Measurements from ENCODE around the gene CHMP6.

The CHMP6 gene

DNA sequence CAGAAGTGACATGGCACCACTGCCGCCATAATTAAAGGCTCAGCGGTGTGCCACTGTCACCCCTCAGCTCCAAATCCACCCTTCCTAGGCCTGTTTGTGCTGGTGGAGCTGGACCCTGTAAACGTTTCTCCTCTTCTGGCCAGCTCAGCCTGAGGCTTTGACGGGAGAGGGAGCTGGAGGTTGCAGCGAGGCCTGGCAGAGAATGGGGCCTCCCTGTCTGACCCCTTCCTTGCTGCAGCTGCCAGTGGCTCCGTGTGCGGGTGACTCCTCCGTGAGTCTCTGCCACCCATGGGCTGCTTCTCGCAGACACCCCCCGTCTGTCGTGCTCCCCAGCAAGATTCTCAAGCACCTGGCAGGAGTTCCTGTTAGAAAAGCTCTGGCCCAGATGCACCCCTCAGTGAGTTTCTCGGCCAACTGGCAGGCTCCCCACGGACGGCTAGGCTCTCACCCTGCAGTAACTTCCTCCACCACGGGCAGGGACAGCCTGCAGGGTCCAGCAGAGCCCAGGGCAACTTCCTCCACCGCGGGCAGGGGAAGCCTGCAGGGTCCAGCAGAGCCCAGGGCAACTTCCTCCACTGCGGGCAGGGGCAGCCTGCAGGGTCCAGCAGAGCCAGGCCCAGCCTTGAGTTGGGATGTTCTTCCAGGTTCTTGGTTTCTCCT, 4.7 kb upstream of the CHMP6 start:
- Mint-ChIP-seq H3K27ac (peak overlapping the region; percentile 87), H3K9me3 (no peaks in the 10 kb centered on the region), H3K27me3 (peaks cover 39% of the 10 kb centered on the region), H3K36me3 (ENCODE audit: low read depth) (no peaks in the 10 kb centered on the region), H3K4me3 (peak overlapping the region; percentile 41), H3K4me1 (ENCODE audit: low read depth) (peaks cover 41% of the 10 kb centered on the region)
- intact Hi-C loops (cut with micrococcal nuclease): loop anchor here (10.0 kb wide), 1 partner anchor 412 kb away; no protein-coding TSS in a partner anchor

DNA sequence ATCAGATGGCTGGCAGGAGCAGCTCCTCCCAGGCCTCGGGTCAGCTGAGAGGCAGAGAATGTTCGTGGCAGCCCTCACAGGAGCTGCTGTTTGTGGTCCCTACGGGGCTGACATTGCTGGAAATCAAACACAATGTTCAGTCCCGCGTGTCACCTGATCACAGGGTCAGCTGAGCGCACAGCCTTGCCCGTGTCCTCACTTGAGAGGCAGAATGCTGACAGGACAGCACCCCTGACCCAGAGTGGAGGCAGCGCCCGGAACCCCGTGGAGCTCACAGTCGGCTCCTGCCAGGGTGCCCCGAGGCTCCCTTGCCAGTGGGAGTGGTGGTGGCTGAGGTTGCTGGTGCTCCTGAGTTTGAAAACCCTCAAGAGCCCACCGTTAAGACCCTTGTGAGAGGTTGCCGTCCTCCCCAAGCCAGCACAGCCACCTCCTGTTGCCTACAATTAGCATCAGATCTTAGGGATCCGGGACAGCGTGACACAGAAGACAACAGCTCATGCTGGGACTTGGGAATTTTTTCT, 3.6 kb upstream of the CHMP6 start:
- Mint-ChIP-seq H3K36me3 (ENCODE audit: low read depth) (no peaks in the 10 kb centered on the region), H3K27me3 (peaks cover 30% of the 10 kb centered on the region), H3K4me1 (ENCODE audit: low read depth) (peaks cover 43% of the 10 kb centered on the region), H3K4me3 (no peak overlapping the region), H3K9me3 (no peaks in the 10 kb centered on the region), H3K27ac (peak overlapping the region; percentile 87)
- intact Hi-C loops (cut with micrococcal nuclease): loop anchor here (10.0 kb wide), 1 partner anchor 413 kb away; no protein-coding TSS in a partner anchor

DNA sequence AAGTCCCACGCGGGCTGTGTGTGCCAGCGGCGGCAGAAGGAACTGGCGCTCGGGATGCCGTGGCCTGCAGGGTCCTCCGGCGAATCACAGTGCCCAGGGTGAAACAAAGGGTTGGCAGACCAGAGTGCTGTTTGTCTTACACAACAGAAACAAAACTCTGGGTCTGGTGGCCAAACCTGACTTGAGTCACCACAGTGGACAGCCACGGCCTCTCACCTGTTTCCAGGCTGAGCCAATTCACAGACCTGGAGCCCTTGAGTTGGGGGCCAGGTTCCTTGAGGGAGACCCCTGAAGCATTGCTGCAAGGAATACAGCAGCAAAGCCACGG, 2.1 kb upstream of the CHMP6 start:
- H3K9me3 Mint-ChIP-seq: no peaks in the 10 kb centered on the region
- no peak overlapping the region for H3K4me3 Mint-ChIP-seq
- peaks cover 55% of the 10 kb centered on the region for H3K4me1 Mint-ChIP-seq (ENCODE audit: low read depth)
- intact Hi-C loops (cut with micrococcal nuclease): loop anchor here (10.0 kb wide), 1 partner anchor 415 kb away; no protein-coding TSS in a partner anchor
- peaks cover 13% of the 10 kb centered on the region for H3K36me3 Mint-ChIP-seq (ENCODE audit: low read depth)
- peaks cover 23% of the 10 kb centered on the region for H3K27me3 Mint-ChIP-seq
- no peak overlapping the region for H3K27ac Mint-ChIP-seq

GRCh38 chr17:80990921-80991644, 558 bp upstream of the CHMP6 start:
- peak overlapping the region; percentile 70 for H3K4me3 Mint-ChIP-seq
- H3K36me3 Mint-ChIP-seq (ENCODE audit: low read depth): peaks cover 28% of the 10 kb centered on the region
- H3K27me3 Mint-ChIP-seq: peaks cover 23% of the 10 kb centered on the region
- H3K4me1 Mint-ChIP-seq (ENCODE audit: low read depth): peaks cover 52% of the 10 kb centered on the region
- H3K9me3 Mint-ChIP-seq: no peaks in the 10 kb centered on the region
- no peak overlapping the region for H3K27ac Mint-ChIP-seq
- intact Hi-C loops (cut with micrococcal nuclease): loop anchor here (5.0 kb wide), 1 partner anchor 41 kb away; no protein-coding TSS in a partner anchor

DNA sequence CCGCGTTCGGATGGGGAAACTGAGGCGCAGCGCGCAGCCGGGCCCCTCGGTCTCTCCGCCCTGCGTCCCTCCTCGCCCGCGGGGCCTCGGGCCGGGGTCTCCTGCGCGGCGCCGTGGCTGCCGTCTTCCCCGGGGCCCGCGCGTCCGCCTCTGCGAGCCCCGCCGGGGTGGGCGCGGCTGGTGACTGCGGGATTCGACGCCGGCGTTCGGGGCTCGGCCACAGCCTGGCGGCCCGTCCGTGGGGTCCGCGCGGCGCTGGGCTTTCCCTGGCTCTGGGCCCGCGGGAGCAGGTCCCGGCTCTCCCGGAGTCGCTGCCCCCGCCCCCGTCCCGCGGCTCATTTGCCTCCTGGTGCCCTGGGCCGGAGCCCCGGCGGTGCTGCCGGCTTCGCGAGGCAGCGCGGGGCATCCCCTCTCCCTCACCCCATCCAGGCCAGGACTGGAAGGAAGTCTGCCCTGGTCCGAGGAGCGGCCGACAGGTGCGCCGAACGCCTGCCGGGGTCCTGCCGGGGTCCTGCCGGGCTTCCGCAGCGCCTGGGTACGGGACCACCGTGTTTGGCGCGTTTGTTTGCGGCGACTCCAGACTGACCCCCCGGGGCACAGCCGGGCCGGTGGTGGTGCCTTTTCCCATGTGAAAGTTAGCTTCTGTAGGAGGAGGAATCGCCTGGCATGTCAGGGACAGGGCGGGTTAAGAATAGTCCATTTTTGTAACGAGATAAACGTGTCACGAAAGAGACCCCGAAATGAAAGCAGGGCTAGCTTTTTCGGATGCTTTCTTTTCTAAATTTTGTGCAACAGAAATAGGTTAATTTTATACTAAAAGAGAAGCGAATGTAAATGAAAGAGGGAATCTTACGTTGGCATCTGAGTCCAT, 671 bp downstream of the CHMP6 start:
- Mint-ChIP-seq H3K36me3 (ENCODE audit: low read depth) (peaks cover 41% of the 10 kb centered on the region), H3K4me1 (ENCODE audit: low read depth) (peaks cover 40% of the 10 kb centered on the region), H3K9me3 (no peaks in the 10 kb centered on the region), H3K4me3 (peak overlapping the region; percentile 73), H3K27me3 (peaks cover 23% of the 10 kb centered on the region), H3K27ac (no peak overlapping the region)
- intact Hi-C loops (cut with micrococcal nuclease): loop anchor here (5.0 kb wide), 1 partner anchor 40 kb away; no protein-coding TSS in a partner anchor

GRCh38 chr17:80992948-80993624, 1.4 kb downstream of the CHMP6 start:
- Mint-ChIP-seq H3K4me1 (ENCODE audit: low read depth) (peaks cover 32% of the 10 kb centered on the region), H3K27me3 (peaks cover 22% of the 10 kb centered on the region), H3K4me3 (peak overlapping the region; percentile 73), H3K9me3 (no peaks in the 10 kb centered on the region), H3K27ac (no peak overlapping the region), H3K36me3 (ENCODE audit: low read depth) (peaks cover 48% of the 10 kb centered on the region)
- intact Hi-C loops (cut with micrococcal nuclease): loop anchor here (5.0 kb wide), 1 partner anchor 39 kb away; no protein-coding TSS in a partner anchor

GRCh38 chr17:80995131-80995530, 3.5 kb downstream of the CHMP6 start:
- H3K27me3 Mint-ChIP-seq: peaks cover 9% of the 10 kb centered on the region
- H3K4me1 Mint-ChIP-seq (ENCODE audit: low read depth): peaks cover 18% of the 10 kb centered on the region
- H3K27ac Mint-ChIP-seq: no peak overlapping the region
- H3K4me3 Mint-ChIP-seq: no peak overlapping the region
- intact Hi-C loops (cut with micrococcal nuclease): no loop called here
- H3K36me3 Mint-ChIP-seq (ENCODE audit: low read depth): peaks cover 69% of the 10 kb centered on the region
- H3K9me3 Mint-ChIP-seq: no peaks in the 10 kb centered on the region

DNA sequence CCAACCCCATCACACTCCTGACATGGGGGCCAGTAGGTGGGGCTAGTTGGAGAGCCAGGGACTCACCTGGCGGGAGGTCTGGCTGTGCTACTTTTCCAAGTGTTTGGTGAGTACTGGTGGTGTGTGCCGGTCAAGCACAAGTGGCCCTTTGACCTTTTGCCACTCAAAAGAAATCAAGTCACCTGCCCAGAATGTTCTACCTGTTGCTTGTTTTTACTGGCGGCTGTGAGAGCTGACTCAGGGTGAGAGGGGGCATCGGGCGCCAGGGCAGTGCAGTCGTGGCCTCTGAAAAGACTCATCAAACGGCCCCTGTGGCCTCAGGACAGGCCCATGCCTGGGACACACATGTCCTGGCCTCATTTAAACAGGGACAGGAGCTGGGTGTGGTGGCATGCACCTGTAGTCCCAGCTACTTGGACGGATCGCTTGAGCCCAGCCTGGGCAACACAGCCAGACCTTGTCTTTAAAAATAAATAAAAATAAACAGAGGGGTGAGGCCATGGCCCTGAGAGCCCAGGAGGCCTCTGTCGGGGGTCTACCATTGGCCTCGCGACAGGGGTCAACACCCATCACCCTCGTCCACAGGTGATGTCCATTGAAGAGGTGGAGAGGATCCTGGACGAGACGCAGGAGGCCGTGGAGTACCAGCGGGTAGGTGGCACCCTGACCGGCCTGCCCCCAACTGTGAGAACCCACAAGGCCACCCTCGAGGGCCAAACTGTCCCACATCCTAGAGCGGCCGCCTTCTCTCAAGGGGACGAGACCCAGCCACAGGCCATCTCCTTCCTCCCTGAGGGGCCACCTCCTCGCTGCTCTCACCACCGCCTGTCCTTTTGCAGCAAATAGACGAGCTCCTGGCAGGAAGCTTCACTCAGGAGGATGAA, 5.0 kb downstream of the CHMP6 start:
- H3K9me3 Mint-ChIP-seq: no peaks in the 10 kb centered on the region
- peaks cover 25% of the 10 kb centered on the region for H3K4me1 Mint-ChIP-seq (ENCODE audit: low read depth)
- intact Hi-C loops (cut with micrococcal nuclease): no loop called here
- H3K27me3 Mint-ChIP-seq: peaks cover 10% of the 10 kb centered on the region
- peaks cover 74% of the 10 kb centered on the region for H3K36me3 Mint-ChIP-seq (ENCODE audit: low read depth)
- no peak overlapping the region for H3K4me3 Mint-ChIP-seq
- no peak overlapping the region for H3K27ac Mint-ChIP-seq

DNA sequence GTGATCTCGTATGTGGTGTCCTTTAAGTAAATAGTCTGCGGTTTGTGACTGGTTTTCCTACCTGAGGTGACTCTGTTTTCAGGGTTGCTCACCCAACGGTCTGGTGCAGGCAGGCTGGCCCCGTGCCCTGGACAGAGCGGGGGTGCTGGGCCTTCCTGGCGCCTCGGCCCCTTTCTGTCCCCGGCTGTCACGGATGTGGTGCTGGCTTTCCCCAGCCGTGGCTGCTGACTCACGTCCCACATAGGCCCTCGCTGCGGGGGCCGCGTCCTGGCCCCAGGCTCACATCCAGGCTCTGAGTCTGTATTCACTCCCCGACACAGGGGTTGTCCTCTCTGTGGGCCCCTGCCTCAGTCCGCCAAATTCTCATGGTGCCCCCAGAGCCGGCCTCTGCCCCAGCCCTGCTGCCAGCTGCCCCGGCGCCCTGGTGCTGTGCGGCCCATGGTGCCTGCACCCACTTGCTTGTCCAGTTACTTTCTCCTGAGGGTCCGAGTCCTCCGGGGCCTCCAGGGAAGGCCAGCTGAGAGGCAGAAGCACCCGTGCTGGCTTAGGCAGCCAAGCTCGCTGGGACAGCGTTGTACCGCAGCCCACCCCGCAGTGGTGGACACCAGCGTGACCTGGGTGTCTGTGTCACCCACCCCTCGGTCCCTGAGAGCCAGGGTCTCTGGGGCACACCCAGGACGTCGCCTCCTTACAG, 5.9 kb downstream of the CHMP6 start:
- H3K9me3 Mint-ChIP-seq: no peaks in the 10 kb centered on the region
- H3K4me1 Mint-ChIP-seq (ENCODE audit: low read depth): peaks cover 31% of the 10 kb centered on the region
- H3K4me3 Mint-ChIP-seq: no peak overlapping the region
- H3K27me3 Mint-ChIP-seq: peaks cover 19% of the 10 kb centered on the region
- no peak overlapping the region for H3K27ac Mint-ChIP-seq
- intact Hi-C loops (cut with micrococcal nuclease): no loop called here
- H3K36me3 Mint-ChIP-seq (ENCODE audit: low read depth): peaks cover 74% of the 10 kb centered on the region

- intact Hi-C loops (cut with micrococcal nuclease): no loop called here
- H3K4me1 Mint-ChIP-seq (ENCODE audit: low read depth): peaks cover 30% of the 10 kb centered on the region
- H3K4me3 Mint-ChIP-seq: no peak overlapping the region
- H3K27me3 Mint-ChIP-seq: peaks cover 26% of the 10 kb centered on the region
- H3K27ac Mint-ChIP-seq: no peak overlapping the region
- H3K36me3 Mint-ChIP-seq (ENCODE audit: low read depth): peaks cover 74% of the 10 kb centered on the region
- H3K9me3 Mint-ChIP-seq: no peaks in the 10 kb centered on the region
Measured at GRCh38 chr17:80998118-80998747, 6.6 kb downstream of the CHMP6 start.

GRCh38 chr17:80998748-80999535, 7.3 kb downstream of the CHMP6 start:
- H3K36me3 Mint-ChIP-seq (ENCODE audit: low read depth): peaks cover 68% of the 10 kb centered on the region
- intact Hi-C loops (cut with micrococcal nuclease): no loop called here
- H3K4me1 Mint-ChIP-seq (ENCODE audit: low read depth): peaks cover 32% of the 10 kb centered on the region
- peaks cover 32% of the 10 kb centered on the region for H3K27me3 Mint-ChIP-seq
- H3K9me3 Mint-ChIP-seq: no peaks in the 10 kb centered on the region
- no peak overlapping the region for H3K4me3 Mint-ChIP-seq
- no peak overlapping the region for H3K27ac Mint-ChIP-seq
